NCI-H1105 treated with DMSO at 0.1 percent for 48 hours (cell line): ENCODE measurements around the gene AIFM2.
"Not testable (repeated sequence)": the region's sequence is repeated elsewhere in the genome, so short reads cannot be mapped to it uniquely, and the experiment has no call there.

Experiments used
- DNase-seq: peaks from one replicate; lab custom pipeline; 2025; lab: John Stamatoyannopoulos, UW

The AIFM2 gene

DNA sequence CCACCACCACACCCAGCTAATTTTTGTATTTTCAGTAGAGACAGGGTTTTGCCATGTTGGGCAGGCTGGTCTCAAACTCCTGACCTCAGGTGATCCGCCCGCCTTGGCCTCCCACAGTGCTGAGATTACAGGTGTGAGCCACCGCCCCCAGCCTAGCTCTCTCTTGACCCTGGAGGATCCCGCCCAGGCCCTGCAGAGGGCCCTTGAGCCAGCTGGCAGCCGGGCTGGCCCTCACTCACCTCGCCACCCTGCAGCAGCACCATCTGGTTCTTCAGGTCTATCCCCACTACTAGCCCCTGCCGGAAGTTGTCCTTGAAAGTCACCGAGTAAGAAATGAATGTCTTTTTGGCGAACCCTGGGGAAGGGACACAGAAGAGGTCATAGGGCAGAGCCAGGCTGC, 9.5 kb downstream of the AIFM2 start:
- not testable (repeated sequence) for DNase-seq

DNA sequence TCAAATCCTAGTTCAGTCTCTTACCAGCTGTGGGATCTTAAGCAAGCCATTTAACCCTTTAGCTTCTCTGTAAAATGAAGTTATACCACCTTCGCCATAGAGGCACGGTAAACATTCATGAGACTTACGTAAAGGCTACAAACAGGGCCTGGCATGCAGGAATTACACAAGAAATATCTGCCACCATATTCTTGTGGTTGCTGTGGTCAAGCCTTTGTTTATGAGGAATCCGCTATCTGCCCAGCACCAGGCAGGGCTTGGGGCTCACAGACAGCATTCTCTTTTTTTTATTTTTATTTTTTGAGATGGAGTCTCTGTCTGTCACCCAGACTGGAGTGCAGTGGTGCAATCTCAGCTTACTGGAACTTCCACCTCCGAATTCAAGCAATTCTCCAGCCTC, 9.9 kb downstream of the AIFM2 start:
- no peak for DNase-seq

DNA sequence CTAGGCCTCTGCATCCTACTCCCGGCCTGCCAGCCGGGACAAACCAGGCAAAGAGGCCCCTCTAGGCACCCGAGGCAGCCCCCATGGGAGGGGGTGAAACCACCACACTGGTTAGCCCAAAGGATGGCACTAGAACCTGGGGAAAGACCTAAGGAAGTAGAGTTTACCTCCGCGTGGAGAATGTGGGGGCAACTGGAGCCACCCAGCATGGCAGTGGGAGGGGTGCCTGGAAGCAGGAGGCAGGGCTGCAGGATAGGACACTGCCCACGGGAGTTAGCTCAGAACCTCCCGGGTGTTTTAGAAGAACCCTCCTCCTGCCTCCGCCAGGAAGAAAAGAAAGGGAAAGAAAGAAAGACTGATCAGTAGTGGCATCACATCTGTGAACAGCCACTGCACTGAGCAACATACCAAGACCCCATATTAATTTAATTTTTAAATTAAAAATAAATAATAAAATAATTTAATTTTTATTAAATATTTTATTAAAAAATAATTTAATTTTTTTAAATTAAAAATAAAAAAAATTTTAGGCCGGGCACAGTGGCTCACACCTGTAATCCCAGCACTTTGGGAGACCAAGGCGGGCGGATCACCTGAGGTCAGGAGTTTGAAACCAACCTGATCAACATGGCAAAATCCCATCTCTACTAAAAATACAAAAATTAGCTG, 11.2 kb downstream of the AIFM2 start:
- no peak for DNase-seq

DNA sequence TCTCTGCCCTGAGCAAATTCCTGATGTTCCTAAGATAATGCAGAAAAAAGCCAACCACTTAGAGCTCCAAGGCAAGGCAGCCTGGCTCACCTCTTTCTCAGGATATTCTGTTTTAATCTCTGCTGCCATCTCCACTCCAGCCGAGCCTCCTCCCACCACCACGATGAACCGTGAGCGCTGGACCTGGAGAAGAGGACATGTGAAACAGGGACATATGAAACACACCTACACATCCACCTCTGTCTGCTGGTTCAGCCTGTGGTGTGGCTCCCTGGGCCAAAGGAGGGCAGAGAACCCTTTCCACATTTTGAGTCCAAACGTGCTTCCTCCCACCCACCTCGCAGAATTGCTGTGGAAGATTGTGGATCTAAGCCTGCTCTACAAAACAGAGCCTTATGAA, 12.2 kb downstream of the AIFM2 start:
- DNase-seq: no peak

DNA sequence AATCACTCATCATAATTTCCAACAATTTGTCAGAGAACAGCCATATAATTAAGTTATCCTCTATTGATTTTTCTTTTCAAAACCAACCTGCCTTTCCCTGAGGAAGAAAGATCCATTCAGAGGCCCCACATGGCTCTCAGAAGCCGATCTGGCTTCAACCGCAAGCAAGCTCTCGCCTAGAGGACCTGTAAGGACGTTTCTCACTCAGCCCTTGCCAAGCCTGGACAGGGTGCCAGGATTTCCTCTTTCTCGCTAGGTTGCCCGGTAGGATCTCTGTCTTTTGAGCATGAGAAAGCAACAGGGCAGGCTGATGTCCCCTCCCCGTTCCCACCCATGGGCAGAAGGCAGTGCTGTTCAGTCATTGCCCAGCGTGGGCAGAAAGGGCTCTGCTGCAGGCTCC, 13.0 kb downstream of the AIFM2 start:
- no peak for DNase-seq

DNA sequence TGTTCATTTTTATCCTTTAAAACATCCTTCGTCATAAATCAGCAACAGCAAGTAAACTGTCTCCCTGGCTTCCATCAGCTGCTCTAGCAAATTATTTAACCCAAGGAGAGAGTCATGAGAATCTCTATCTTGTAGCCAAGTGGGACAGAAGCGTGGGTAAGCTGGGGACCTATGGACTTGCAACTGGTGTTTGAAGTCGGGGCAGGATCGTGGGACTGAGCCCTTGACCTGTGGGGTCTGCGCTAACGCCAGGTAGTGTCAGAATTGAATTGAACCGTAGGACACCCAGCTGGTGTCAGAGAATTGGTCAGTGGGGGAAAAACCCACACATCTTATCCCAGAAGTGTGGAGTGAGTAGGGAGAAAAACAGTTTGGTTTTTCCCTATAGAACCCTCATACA, 13.4 kb downstream of the AIFM2 start:
- DNase-seq: no peak

DNA sequence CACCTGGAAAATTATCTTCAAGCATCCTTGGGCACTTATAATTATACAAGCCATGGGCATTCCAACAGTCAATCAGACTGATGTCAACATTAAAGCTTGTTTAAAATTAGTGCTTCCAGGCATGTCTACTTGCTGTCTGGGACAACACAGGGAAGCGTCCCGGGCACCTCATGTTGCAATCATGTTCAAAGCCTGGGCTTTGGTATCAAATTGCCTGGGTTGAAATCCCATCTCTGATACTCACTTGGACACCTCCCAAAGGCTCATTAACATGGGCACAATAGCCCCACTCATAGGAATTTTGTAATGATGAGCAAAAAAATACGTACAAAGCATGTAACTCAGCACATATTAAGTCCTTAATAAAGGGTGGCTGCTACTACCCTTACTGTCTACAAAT, 14.4 kb downstream of the AIFM2 start:
- DNase-seq: no peak

DNA sequence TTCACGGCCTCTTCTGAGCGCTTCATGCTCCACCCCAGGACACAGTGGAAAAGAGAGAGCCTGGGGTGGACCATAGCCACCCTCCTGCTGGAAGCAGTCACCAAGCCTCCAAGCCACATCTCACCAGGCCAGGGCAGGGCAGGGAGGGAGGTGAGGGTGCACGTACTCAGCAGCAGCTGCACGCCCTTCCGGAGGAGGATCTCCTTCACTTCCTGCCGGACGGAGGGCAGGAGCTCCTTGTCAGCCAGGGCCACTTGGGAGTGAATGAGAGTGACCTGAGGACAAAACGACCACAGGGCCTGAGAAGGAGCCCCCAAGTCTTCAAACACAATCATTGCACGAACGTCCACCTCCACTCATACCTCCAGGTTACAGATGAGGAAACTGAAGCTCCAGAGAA, 15.0 kb downstream of the AIFM2 start:
- no peak for DNase-seq

DNA sequence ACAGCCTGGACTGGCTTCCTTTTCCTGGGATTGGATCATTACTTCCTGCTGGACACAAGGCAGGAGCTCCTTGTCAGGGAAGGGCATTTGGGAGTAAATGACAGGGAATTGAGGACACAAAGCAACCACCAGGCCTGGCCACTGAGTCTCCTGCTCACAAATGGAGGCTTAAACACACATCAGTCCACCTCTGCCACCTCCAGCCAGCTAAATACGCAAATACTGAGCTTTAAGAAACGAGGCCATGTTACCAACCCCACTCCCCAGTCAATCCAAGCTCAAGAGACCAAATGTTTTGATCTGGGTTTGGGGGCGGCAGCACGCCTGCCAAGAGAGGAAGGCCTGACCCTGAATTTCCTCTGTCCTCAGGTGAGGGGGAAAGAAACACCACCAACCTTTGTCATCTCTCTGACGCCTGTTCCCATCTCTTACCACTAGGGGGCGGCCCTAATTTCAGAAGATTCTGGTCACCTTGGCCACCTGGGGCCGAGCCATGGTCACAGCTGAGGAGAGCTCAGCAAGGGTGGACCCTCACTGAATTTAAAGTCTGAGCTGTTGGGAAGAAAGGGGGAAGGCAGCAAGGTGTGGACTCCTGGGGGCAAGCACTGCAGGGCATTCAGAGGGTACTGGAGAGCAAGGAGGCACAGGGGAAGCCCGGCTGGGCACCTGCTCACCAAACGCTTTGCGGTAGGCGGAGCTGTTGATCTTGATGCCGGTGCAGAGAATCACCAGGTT, 16.5 kb downstream of the AIFM2 start:
- DNase-seq: peak; percentile 11

DNA sequence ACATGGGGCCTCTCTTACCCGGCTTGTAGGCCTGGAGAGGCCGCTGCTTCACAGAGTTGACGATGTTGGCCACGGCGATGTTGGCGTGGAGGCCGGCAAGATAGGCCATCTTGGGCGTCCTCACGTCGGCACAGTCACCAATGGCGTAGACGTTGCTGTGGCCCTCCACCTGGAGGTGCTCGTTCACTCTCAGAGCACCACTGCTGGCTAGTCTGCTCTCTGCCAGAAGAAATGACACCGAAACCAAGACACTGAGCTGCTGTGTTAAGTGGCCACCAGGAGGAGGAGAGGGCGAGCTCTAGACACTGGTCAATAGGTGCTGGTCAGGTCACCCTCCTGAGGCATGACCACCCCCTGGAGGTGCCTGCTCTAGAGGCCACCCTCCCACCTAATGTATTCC, 17.7 kb downstream of the AIFM2 start:
- no peak for DNase-seq

DNA sequence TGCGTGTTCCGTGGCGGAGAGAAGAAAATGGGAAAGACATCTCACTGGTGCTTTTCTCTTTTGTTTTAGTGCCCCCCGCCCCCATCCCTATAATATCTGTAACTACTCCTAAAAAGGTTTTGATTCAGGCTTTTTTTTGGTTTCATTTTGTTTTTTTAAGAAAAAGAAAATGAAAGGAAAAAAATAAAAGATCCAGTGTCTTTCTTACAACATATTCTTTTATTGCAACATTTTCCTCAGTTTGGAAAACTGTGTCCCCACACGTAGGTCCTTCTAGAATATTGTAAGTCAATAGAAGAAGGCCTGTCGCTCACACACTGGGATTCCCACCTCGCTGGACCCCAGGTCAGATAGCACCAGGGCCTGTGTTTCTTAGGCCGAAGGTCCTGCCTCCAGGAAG, 20.6 kb downstream of the AIFM2 start:
- DNase-seq: no peak

DNA sequence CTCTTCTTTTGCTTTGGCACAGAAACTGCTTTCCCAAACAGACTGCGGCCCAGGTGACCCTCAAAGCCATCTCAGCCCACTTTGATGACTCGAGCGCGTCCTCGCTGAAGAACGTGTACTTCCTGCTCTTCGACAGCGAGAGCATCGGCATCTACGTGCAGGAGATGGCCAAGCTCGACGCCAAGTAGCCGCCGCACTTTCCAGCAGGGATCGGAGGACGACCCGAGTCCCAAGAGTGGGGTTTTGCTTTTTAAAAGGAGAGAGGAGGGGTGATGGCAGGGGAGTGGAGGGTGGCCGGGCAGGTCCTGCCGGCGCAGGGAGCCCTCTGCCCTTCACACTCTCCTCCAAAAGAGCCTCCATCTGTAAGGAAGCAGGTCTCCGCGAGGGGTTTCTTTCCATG, 21.1 kb downstream of the AIFM2 start:
- DNase-seq: no peak

DNA sequence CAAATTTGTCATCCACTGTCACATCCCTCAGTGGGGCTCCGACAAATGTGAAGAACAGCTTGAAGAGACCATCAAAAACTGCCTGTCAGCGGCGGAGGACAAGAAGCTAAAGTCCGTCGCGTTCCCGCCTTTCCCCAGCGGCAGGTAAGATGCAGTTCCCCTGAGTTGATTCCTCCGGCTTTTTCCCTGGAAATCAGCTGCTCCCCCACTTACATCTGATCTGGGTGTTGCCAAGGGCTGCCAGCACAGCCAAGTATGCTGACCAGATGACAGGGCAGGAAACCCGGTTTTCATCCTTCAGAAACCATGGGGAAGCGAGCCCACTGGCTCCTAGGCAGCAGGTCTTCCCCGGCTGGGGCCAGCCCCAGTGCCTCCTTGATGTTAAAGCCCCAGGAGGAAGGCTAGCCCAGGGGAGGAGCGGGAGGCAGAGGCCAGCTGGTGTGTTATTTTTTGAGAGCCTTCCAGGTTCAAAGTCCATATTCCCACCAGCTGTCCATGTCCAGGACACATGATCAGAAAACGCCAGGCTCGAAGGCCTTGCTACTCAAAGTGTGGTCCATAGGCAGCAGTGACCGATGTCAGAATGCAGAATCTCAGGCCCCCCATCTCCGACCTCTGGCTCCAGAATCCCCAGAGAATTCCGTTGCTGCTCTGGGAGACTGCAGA, 23.4 kb downstream of the AIFM2 start:
- DNase-seq: no peak

DNA sequence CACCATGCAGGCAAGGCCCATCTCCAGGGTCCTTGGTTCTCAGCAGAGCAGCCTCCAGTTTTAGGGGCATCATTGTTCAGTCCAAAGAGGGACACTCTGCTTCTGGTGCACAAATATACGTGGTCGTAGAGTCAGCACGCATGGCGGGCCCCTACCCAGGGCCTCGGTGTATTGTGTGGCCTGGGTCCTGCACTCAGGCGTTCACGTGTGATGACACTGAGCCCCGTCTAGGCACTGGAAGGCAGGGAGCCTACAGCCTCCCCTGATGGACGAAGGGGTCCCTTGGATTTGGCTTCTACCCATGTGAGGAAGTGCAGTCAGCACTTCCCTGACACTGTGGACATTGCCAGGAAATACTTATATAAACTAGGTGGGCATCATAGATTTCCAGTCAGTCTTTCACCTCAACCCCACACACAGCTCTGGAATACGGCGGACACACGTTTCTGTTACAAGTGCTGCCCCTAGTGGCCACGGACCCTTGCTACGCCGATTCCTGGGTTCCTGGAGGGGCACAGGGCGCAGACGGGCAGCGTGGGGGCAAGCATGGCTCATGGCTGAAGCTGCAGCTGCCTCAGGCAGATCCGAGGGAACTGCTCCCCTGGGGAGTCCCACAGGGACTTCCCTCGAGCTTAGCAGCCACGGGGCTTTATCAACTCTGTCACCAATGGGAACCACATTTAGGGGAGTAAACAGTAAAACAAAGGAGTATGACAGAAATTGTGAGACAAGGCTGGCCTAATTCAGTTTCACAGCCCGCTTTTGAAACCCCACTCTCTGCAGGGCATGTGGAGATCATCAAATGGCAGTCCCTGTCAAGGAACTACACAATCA, 25.4 kb downstream of the AIFM2 start:
- DNase-seq: no peak

DNA sequence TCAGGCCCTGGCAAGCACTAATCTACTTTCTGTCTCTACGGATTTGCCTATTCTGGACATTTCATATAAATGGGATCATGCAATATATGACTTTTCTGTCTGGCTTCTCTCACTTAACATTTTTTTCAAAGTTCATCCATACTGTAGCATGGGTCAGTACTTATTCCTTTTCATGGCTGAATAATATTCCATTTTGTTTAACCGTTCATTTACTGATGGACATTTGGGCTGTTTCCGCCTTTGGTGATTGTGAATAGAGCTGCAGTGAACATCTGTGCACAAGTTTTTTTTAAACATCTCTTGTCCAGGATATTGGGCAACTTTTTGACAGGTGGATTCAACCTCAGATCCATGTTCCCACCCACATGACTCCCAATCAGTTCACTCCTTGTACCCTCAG, 31.0 kb downstream of the AIFM2 start:
- DNase-seq: no peak

DNA sequence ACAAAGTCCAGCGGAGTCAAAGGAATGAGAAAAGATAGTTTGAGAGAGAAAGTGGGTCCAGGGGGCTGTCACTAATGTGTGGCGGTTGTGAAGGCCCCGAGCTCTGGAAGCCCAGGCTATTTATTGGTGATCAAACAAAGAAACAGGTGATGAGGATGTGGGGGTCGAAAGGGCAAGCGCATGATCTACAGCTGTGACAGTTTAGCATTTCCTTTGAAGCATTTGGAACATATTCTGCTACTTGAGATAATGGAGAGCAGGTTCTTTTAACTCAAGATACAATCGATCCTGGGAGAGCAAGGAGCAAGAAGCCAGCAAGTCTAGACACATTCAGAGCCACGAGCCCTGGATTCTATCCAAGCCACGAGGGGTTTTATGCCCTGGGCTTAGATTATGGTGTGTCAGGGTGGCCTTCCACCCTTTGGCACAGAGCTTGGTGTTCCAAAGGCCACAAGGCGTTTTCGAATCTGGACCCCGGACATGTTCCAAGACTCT, 31.5 kb downstream of the AIFM2 start:
- not testable (repeated sequence) for DNase-seq

DNA sequence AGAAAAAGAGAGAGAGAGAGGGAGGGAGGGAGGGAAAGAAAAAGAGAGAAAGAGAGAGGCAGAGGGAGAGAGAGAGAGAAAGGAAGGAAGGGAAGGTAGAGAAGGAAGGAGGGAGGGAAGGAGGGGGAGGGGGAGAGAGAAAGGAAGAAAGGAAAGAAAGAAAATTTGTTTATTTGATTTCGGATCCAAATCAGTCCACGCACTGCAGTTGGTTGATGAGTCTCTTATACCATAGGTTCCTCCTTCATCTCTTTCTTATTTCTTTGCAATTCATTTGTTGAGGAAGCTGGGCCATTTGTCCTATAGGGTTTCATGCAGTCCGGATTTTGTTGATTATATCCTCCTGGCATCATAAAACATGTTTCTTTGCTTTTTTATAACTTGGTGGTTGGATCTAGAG, 34.4 kb downstream of the AIFM2 start:
- DNase-seq: no peak

DNA sequence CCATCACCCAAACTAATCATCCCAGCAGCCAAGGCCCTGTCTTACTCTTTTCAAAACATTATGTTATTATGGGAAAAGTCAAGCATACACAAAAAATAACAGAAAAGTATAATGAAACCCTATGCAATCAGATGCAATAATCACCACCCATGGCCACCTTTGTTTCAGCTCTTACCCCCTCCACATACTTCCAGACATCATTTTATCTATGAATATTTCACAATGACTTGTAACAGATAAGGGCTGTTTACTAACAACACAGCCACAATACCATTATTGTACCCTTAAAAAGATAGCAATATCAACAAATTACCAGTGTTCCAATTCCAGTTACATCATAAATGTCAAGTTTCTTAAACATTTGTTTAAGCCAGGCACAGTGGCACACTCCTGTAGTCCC, 35.2 kb downstream of the AIFM2 start:
- no peak for DNase-seq

DNA sequence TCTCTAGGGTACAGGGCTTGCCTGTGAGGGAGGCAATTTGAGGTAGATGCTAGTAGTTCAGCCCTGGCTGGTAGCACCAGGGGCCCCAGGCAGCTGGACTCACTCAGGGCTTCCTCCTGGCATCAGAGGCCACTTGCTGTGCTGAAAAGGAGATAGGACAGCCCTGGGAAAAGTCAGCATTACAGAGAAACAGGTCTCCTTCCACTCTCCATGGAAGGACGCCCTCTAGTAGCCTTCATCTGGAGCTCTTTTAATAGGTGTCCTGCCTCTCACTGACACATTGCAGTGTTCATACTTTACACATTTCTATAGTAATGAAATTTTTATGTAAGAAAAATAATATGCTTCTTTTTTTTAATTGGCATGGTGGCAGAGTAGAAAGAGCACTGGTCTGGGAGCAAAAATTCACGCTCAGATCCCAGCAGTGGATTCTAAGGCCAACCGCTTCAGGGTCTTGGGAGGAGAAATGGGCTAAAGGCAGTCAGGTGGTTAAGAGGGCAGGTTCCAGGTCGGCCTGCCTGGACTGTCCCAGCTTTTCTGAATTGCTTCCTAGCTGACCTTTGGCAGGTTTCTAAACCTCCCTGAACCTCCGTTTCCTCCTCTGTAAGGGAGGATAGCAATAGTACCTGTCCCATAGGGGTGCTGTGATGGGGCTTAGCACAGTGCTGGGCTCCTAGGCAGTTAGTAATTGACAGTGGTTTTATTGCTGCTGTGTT, 35.8 kb downstream of the AIFM2 start:
- DNase-seq: no peak

DNA sequence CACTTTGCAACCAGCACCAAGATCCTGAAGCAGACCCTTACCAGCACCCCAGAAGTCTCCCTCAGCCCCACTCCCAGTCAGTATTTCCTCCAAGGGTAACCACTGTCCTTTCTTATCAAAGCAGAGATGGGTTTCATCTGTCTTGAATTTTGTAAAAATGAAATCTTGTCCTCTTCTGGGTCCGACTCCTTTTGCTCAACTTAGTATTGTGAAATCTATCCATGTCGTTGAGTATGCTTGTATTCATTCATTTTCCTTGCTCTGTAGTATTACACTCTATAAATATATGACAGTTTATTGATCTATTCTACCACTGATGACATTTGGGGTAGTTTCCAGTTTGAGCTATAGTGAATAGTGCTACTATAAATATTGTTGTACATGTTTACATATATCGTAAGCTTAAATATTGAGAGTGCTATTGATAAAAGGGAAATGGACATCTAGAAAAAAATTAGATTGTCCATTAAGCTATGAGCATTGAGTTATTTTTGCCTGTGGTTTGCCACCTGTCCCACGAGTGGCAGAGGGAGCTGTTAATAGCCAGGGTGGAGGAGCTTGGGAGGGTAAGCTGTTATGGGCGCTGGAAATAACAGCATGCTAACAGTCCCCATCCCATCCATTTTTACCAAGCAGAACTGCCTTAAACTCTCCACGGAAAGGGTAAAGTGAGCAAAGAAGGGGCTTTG, 36.5 kb downstream of the AIFM2 start:
- DNase-seq: no peak

DNA sequence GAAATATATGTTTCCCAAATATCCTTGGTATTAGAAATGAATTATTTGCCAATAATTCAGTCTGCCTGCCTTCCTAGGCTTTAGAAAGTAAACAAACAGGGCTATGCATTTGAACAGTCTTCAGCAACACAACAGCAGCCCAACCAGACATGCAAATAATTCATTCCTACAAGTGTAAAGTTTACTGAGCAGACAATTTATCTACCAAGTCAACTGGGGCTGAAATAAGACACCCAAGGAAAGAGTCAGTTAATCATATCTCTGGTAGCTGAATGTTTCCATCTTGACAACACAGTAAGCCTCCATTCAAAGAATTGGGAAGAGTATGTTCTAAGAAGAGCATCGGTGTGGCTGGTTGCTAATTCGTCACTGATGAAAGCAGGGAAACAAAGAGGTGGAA, 38.4 kb downstream of the AIFM2 start:
- DNase-seq: no peak
